ENCODE data around the gene IL26. TPM values are rescaled to one million over a fixed set of nuclear protein-coding genes. Genes with fewer than 3 reads are reported as not detected.
"Not testable (repeated sequence)": the region's sequence is repeated elsewhere in the genome, so short reads cannot be mapped to it uniquely, and the experiment has no call there.

The IL26 gene
- polyA plus RNA-seq, 3 donors from 2014 or later, result not detected

GRCh38 chr12:68175557-68176061 is 50.0 kb downstream of the IL26 start:
- H3K27me3 Mint-ChIP-seq (ENCODE audit: low read depth in 3 of 3), result peaks cover 0 to 5% (median 4%) of the 10 kb centered on the region in 3 donors
- peak overlapping the region; percentile 47 to 73 (median 58) for H3K4me3 Mint-ChIP-seq
- peak overlapping the region; percentile 21 to 90 (median 68) for H3K27ac Mint-ChIP-seq
- no peaks in the 10 kb centered on the region for H3K36me3 Mint-ChIP-seq
- H3K4me1 Mint-ChIP-seq, result peaks cover 27 to 36% of the 10 kb centered on the region in 2 donors
- peak; percentile 70 to 72 (median 72) for DNase-seq
- H3K9me3 Mint-ChIP-seq, result no peaks in the 10 kb centered on the region

DNA sequence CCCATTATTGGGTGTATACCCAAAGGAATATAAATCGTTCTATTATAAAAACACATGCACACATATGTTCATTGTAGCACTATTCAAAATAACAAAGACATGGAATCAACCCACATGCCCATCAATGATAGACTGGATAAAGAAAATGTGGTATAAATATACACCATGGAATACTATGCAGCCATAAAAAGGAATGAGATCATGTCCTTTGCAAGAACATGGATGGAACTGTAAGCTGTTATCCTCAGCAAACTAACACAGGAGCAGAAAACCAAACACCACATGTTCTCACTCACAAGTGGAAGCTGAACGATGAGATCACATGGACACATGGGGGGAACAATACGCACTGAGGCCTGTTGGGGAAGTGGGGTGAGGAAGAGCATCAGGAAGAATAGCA is 50.8 kb downstream of the IL26 start:
- not testable (repeated sequence) for DNase-seq; H3K36me3 Mint-ChIP-seq; H3K9me3 Mint-ChIP-seq; H3K27me3 Mint-ChIP-seq (ENCODE audit: low read depth in 3 of 3)
- Mint-ChIP-seq H3K27ac (peak overlapping the region in 5 of 6 donors; percentile 51 to 86 (median 67)), H3K4me3 (peak overlapping the region in 3 of 5 donors; percentile 29 to 73 (median 58)), H3K4me1 (peaks cover 27 to 34% of the 10 kb centered on the region in 2 donors)

- DNase-seq, result no peak
- no peaks in the 10 kb centered on the region for H3K9me3 Mint-ChIP-seq
- H3K27me3 Mint-ChIP-seq (ENCODE audit: low read depth in 3 of 3), result peaks cover 0 to 6% (median 4%) of the 10 kb centered on the region in 3 donors
- no peak overlapping the region for H3K4me3 Mint-ChIP-seq
- peaks cover 0 to 4% (median 0%) of the 10 kb centered on the region in 3 donors for H3K36me3 Mint-ChIP-seq
- peaks cover 27 to 34% of the 10 kb centered on the region in 2 donors for H3K4me1 Mint-ChIP-seq
- no peak overlapping the region for H3K27ac Mint-ChIP-seq
Measured at GRCh38 chr12:68173792-68174191, 51.8 kb downstream of the IL26 start.

DNA sequence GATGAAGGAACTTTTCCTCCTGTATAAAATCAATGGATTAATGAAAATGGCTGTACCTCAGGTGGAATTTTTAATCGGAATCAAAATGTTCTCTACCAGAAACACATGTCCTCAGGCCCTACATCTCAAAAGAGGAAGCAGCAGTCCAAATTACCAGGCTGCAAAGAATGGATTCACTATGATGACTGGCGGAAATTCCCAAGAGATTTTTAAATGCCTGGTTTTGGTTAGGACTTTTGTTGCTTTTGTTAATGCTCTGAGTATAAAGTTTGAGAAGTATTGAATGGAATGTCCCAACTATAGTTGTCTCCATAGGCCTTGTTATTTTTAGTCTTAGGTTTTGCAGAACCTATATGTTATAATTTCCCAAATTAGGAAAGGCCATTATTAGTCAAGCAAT is 54.9 kb downstream of the IL26 start:
- Mint-ChIP-seq H3K27ac (no peak overlapping the region), H3K4me3 (no peak overlapping the region), H3K4me1 (peaks cover 15 to 21% of the 10 kb centered on the region in 2 donors), H3K27me3 (ENCODE audit: low read depth in 3 of 3) (peaks cover 0 to 9% (median 3%) of the 10 kb centered on the region in 3 donors), H3K9me3 (no peaks in the 10 kb centered on the region), H3K36me3 (peaks cover 0 to 4% (median 0%) of the 10 kb centered on the region in 3 donors)
- DNase-seq, result no peak

- peaks cover 0 to 4% (median 0%) of the 10 kb centered on the region in 3 donors for H3K36me3 Mint-ChIP-seq
Measured at GRCh38 chr12:68169213-68169889, 56.3 kb downstream of the IL26 start.

GRCh38 chr12:68166317-68166831 is 59.2 kb downstream of the IL26 start:
- no peak overlapping the region for H3K4me3 Mint-ChIP-seq
- H3K27ac Mint-ChIP-seq, result no peak overlapping the region
- no peak for DNase-seq
- peaks cover 0 to 7% (median 5%) of the 10 kb centered on the region in 3 donors for H3K27me3 Mint-ChIP-seq (ENCODE audit: low read depth in 3 of 3)
- peaks cover 0 to 4% (median 0%) of the 10 kb centered on the region in 3 donors for H3K36me3 Mint-ChIP-seq
- no peaks in the 10 kb centered on the region for H3K9me3 Mint-ChIP-seq
- peaks cover 27 to 34% of the 10 kb centered on the region in 2 donors for H3K4me1 Mint-ChIP-seq

More at GRCh38 chr12:68169213-68169889, 56.3 kb downstream of the IL26 start:
- no peak for DNase-seq
- H3K27me3 Mint-ChIP-seq (ENCODE audit: low read depth in 3 of 3), result peaks cover 0 to 5% (median 0%) of the 10 kb centered on the region in 3 donors
- H3K27ac Mint-ChIP-seq, result no peak overlapping the region
- H3K4me1 Mint-ChIP-seq, result peaks cover 6 to 13% of the 10 kb centered on the region in 2 donors
- no peaks in the 10 kb centered on the region for H3K9me3 Mint-ChIP-seq
- no peak overlapping the region for H3K4me3 Mint-ChIP-seq

- peak; percentile 47 to 58 (median 56) for DNase-seq
- no peaks in the 10 kb centered on the region for H3K36me3 Mint-ChIP-seq
- H3K9me3 Mint-ChIP-seq, result no peaks in the 10 kb centered on the region
- H3K4me3 Mint-ChIP-seq, result peak overlapping the region; percentile 57 to 75 (median 68)
- peak overlapping the region; percentile 36 to 85 (median 54) for H3K27ac Mint-ChIP-seq
- H3K27me3 Mint-ChIP-seq (ENCODE audit: low read depth in 3 of 3), result peaks cover 5 to 10% (median 9%) of the 10 kb centered on the region in 3 donors
- H3K4me1 Mint-ChIP-seq, result peaks cover 42 to 61% of the 10 kb centered on the region in 2 donors
Measured at GRCh38 chr12:68163560-68164081, 62.0 kb downstream of the IL26 start.

- no peak overlapping the region for H3K27ac Mint-ChIP-seq
- peaks cover 54 to 73% of the 10 kb centered on the region in 2 donors for H3K4me1 Mint-ChIP-seq
- DNase-seq, result no peak
- H3K36me3 Mint-ChIP-seq, result peaks cover 3 to 6% (median 6%) of the 10 kb centered on the region in 3 donors
- no peaks in the 10 kb centered on the region for H3K9me3 Mint-ChIP-seq
- peaks cover 5 to 9% (median 6%) of the 10 kb centered on the region in 3 donors for H3K27me3 Mint-ChIP-seq (ENCODE audit: low read depth in 3 of 3)
- no peak overlapping the region for H3K4me3 Mint-ChIP-seq
Measured at GRCh38 chr12:68162374-68162773, 63.2 kb downstream of the IL26 start.

GRCh38 chr12:68159681-68160304 is 65.8 kb downstream of the IL26 start, which contains the start of gene IFNG:
IFNG (minus strand) TSS chr12:68159740; CDS start chr12:68159615, 125 bp downstream.
- H3K4me1 Mint-ChIP-seq, result peaks cover 73 to 98% of the 10 kb centered on the region in 2 donors
- DNase-seq, result peak; percentile 75 to 82 (median 79)

DNA sequence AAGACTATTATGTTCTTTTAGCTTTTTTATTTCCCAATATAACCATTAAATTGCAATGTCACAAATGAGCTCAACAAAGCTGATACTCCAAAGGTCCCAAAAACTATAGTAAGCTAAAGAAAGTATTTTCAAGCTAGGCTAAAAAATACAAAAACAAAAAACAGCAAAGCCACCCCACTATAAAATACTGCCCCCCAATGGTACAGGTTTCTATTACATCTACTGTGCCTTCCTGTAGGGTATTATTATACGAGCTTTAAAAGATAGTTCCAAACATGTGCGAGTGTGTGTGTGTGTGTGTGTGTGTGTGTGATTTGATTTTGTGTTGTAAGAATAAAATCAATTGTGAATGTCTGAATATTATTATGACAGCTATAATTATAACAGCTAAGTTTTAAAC is 67.2 kb downstream of the IL26 start:
- H3K4me1 Mint-ChIP-seq, result peaks cover 60 to 98% of the 10 kb centered on the region in 2 donors
- H3K27ac Mint-ChIP-seq, result peak overlapping the region; percentile 35 to 88 (median 74)
- DNase-seq, result peak; percentile 63 to 73 (median 65)
- peak overlapping the region; percentile 80 to 91 (median 87) for H3K4me3 Mint-ChIP-seq
- peaks cover 20 to 42% (median 28%) of the 10 kb centered on the region in 3 donors for H3K36me3 Mint-ChIP-seq
- H3K27me3 Mint-ChIP-seq (ENCODE audit: low read depth in 3 of 3), result peaks cover 5 to 9% (median 6%) of the 10 kb centered on the region in 3 donors
- no peaks in the 10 kb centered on the region for H3K9me3 Mint-ChIP-seq

More at GRCh38 chr12:68159681-68160304, 65.8 kb downstream of the IL26 start, which contains the start of gene IFNG:
- Mint-ChIP-seq H3K27ac (peak within 1 kb of the TSS; percentile 58 to 88 (median 84)), H3K4me3 (peak within 1 kb of the TSS; percentile 80 to 91 (median 87)), H3K36me3 (peaks cover 10 to 29% (median 18%) of the 10 kb centered on the region in 3 donors), H3K9me3 (no peaks in the 10 kb centered on the region), H3K27me3 (ENCODE audit: low read depth in 3 of 3) (peaks cover 5 to 9% (median 6%) of the 10 kb centered on the region in 3 donors)

DNA sequence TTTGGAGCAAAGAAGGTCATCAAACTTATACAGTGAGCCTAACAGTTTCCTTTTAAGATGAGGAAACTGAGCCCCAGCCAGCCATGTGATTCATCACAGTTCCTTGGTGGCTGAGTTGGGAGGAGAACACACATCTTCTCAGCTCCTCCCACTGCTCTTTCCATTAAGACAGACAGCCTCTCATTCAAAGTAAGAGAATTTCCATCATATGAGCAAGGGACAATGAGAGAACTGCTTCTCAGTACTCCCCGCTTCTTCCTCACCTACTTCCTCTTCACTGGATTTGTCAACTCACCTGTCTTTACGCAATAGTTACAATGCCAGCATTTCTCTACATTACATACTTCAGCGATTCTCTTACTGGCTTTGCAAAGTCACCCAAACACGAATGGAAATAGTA is 68.2 kb downstream of the IL26 start:
- no peak for DNase-seq
- Mint-ChIP-seq H3K4me1 (peaks cover 49 to 98% of the 10 kb centered on the region in 2 donors), H3K36me3 (peaks cover 30 to 53% (median 38%) of the 10 kb centered on the region in 3 donors), H3K27ac (peak overlapping the region; percentile 9 to 76 (median 43)), H3K9me3 (no peaks in the 10 kb centered on the region), H3K27me3 (ENCODE audit: low read depth in 3 of 3) (peaks cover 5 to 9% (median 6%) of the 10 kb centered on the region in 3 donors), H3K4me3 (peak overlapping the region; percentile 80 to 91 (median 87))

DNA sequence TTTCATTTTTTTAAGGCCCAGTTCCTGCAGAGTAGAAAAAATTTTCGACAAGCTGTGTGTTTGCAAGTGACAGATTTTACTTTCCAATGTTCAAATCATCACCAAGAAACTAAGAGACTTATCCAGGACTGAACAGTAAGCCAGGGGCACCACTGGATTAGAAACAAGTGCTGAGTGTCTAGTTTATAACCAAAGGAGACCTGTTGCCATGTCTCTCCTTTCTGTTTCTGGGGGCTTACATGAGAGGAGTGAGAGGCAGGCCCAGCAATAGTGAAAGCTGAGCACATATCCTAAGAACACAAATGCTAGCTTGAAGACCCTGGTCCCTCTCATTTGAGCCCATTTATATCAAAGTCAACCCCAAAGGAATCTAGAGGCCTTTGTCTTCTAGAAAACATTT is 69.0 kb downstream of the IL26 start:
- DNase-seq, result no peak
- Mint-ChIP-seq H3K27me3 (ENCODE audit: low read depth in 3 of 3) (peaks cover 4 to 6% (median 5%) of the 10 kb centered on the region in 3 donors), H3K4me3 (peak overlapping the region; percentile 80 to 91 (median 87)), H3K4me1 (peaks cover 49 to 95% of the 10 kb centered on the region in 2 donors), H3K36me3 (peaks cover 34 to 57% (median 41%) of the 10 kb centered on the region in 3 donors), H3K9me3 (no peaks in the 10 kb centered on the region), H3K27ac (peak overlapping the region in 5 of 6 donors; percentile 2 to 76 (median 27))

- H3K9me3 Mint-ChIP-seq, result no peaks in the 10 kb centered on the region
- H3K27me3 Mint-ChIP-seq (ENCODE audit: low read depth in 3 of 3), result peaks cover 3 to 5% (median 4%) of the 10 kb centered on the region in 3 donors
- H3K4me1 Mint-ChIP-seq, result peaks cover 46 to 93% of the 10 kb centered on the region in 2 donors
- H3K36me3 Mint-ChIP-seq, result peaks cover 38 to 61% (median 46%) of the 10 kb centered on the region in 3 donors
- no peak overlapping the region for H3K27ac Mint-ChIP-seq
- no peak for DNase-seq
- no peak overlapping the region for H3K4me3 Mint-ChIP-seq
Measured at GRCh38 chr12:68154779-68155178, 70.8 kb downstream of the IL26 start.
